ENCODE data around the gene NCR3LG1. TPM values are rescaled to one million over a fixed set of nuclear protein-coding genes. Genes with fewer than 3 reads are reported as not detected.

Gene NCR3LG1
- total and polyA plus RNA-seq, 9 of the 15 experiments (the other 6 are each of a cell fraction or from before 2014, with no cell fraction given), result 4.1 to 39.8 (median 25.1) TPM

DNA sequence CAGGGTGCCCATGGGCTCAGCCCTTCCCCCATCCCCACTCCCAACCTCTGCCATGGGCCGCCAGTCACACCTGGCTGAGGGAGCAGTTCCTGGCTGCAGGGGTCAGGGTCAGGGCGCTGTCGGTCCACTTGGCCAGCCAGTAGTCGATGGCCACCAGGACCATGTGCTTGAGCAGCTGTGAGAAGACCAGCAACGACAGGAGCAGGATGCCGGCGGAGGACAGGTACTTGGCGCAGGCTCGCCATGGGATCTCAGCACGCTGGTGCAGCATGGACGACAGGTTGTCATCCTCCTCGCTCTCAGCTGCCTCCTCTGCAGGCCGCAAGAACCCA, 55.2 kb downstream of the NCR3LG1 start:
- H3K27me3 ChIP-seq (ENCODE audit: control insufficient read depth in 2 of 2, insufficient read depth in 2 of 2, low read length in 2 of 2), result peaks cover 10 to 28% of the 10 kb centered on the region in 2 experiments; a peak in 3 of 5 replicates
- intact Hi-C loops (cut with micrococcal nuclease) (no loop called here), in situ Hi-C loops (cut with MboI) (no loop called here)
- no peaks in the 10 kb centered on the region for H3K9me1 ChIP-seq (ENCODE audit: control insufficient read depth, insufficient read depth, low read length)
- no peak overlapping the region for H3K9ac ChIP-seq (ENCODE audit: insufficient read depth in 1 of 2, low read depth in 2 of 2, low read length in 2 of 2)
- 51% methylated on average over 13 of the region's 13 CpGs for WGBS (ENCODE audit: insufficient coverage, low coverage, missing lambda C conversion rate)
- TF ChIP-seq TAF9B (IDR thresholded peaks at IDR 0.05; ENCODE audit: partially characterized antibody) (no peak), STAT5A (IDR thresholded peaks at IDR 0.05; ENCODE audit: borderline replicate concordance, low read length) (no peak), NELFE (IDR thresholded peaks at IDR 0.05; ENCODE audit: insufficient read depth, insufficient read length) (no peak), ZNF780A (CRISPR knock-in tag; IDR thresholded peaks at IDR 0.05) (no peak), ZNF589 (CRISPR knock-in tag; IDR thresholded peaks at IDR 0.05; ENCODE audit: low read depth) (no peak), ZNF586 (CRISPR knock-in tag; conservative IDR thresholded peaks at IDR 0.05) (no peak), ZNF3 (CRISPR knock-in tag; IDR thresholded peaks at IDR 0.05) (no peak), CBX3 (IDR thresholded peaks at IDR 0.05; ENCODE audit: borderline replicate concordance in 1 of 2, low read length in 2 of 2) (no peak), SIN3B (IDR thresholded peaks at IDR 0.05; ENCODE audit: low read depth) (no peak), SOX6 (IDR thresholded peaks at IDR 0.05) (no peak), POLR2AphosphoS5 (IDR thresholded peaks at IDR 0.05; ENCODE audit: control insufficient read depth, insufficient read depth, low read depth, low read length) (no peak), TCF7 (IDR thresholded peaks at IDR 0.05; ENCODE audit: borderline replicate concordance) (no peak)
- TF ChIP-seq, protein P1, sequence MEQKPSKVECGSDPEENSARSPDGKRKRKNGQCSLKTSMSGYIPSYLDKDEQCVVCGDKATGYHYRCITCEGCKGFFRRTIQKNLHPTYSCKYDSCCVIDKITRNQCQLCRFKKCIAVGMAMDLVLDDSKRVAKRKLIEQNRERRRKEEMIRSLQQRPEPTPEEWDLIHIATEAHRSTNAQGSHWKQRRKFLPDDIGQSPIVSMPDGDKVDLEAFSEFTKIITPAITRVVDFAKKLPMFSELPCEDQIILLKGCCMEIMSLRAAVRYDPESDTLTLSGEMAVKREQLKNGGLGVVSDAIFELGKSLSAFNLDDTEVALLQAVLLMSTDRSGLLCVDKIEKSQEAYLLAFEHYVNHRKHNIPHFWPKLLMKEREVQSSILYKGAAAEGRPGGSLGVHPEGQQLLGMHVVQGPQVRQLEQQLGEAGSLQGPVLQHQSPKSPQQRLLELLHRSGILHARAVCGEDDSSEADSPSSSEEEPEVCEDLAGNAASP (IDR thresholded peaks at IDR 0.05), result no peak
- DNase-seq (ENCODE audit: extremely low read depth in 1 of 4, low spot score in 3 of 4) (no peak), ATAC-seq (no peak), FAIRE-seq (no peak)
- H3K36me3 ChIP-seq (ENCODE audit: control insufficient read depth, insufficient read depth, low read length), result no peaks in the 10 kb centered on the region
- no peaks in the 10 kb centered on the region for H3K79me2 ChIP-seq (ENCODE audit: control insufficient read depth, insufficient read depth, low read length)
- CTCF ChIA-PET (ENCODE audit: low intra/inter-chr PET ratio), result no interaction called here
- no peaks in the 10 kb centered on the region for H3K9me3 ChIP-seq (replicated peaks; ENCODE audit: control insufficient read depth, insufficient read depth, low read depth, low read length)
- H3K4me2 ChIP-seq (ENCODE audit: insufficient read depth, low read length), result no peak overlapping the region
- POLR2A ChIA-PET, result no interaction called here
- no peak overlapping the region for H3K4me3 ChIP-seq
- no TSS peak for BruUV-seq (replicated peaks)
- H2AFZ ChIP-seq (ENCODE audit: low read depth, low read length), result no peak overlapping the region
- peaks cover 6 to 7% of the 10 kb centered on the region in 2 experiments; a peak in 2 of 5 replicates for H3K4me1 ChIP-seq (replicated peaks in 1 of 2; ENCODE audit: control insufficient read depth in 2 of 2, insufficient read depth in 2 of 2, low read length in 2 of 2)
- H3K27ac ChIP-seq (ENCODE audit: extremely low read depth, low read depth, low read length), result no peak overlapping the region
- H4K20me1 ChIP-seq (replicated peaks; ENCODE audit: control insufficient read depth, insufficient read depth, low read length), result 0 out of 2 replicates have a peak, but pooled peaks cover 5% of the 10 kb centered on the region

All from K562 (cell line).